Neural cell (in vitro differentiated cells): ENCODE measurements around the gene INSIG2. TPM values are rescaled to one million over a fixed set of nuclear protein-coding genes. Genes with fewer than 3 reads are reported as not detected.

ENCODE experiments used
- H2AFZ ChIP-seq: fragments of 200-600, 300-800 bp; sonication (generic), shearing (Covaris generic); 2 replicates; pipeline ENCODE4 v1.6.0; 2014; ENCODE audit warnings: low read depth, mild to moderate bottlenecking, antibody characterized with exemption, low read length, moderate library complexity
- H3F3A ChIP-seq: fragments of 200-600 bp; shearing (Covaris generic); 2 replicates; pipeline ENCODE4 v1.6.1; 2016; ENCODE audit warnings: mild to moderate bottlenecking, moderate library complexity, mixed read lengths, antibody characterized with exemption, low read length; ENCODE audit not compliant: insufficient read depth, poor library complexity, severe bottlenecking
- H3K27ac ChIP-seq: fragments of 200-600, 300-800 bp; sonication (generic), shearing (Covaris generic); 2 replicates; pipeline ENCODE4 v1.5.1; 2014; ENCODE audit warnings: mild to moderate bottlenecking, low read length, moderate library complexity
- H3K27me3 ChIP-seq: fragments of 300-800, 200-600 bp; sonication (generic), shearing (Covaris generic); 2 replicates; pipeline ENCODE4 v1.6.0; 2014; ENCODE audit warnings: mild to moderate bottlenecking, low read depth, low read length, moderate library complexity; ENCODE audit not compliant: insufficient read depth
- H3K36me3 ChIP-seq: fragments of 300-800, 200-600 bp; sonication (generic), shearing (Covaris generic); 2 replicates; pipeline ENCODE4 v1.5.1; 2014; ENCODE audit warnings: mild to moderate bottlenecking, antibody characterized with exemption, low read length, moderate library complexity; ENCODE audit not compliant: insufficient read depth
- H3K4me2 ChIP-seq: fragments of 300-800, 200-600 bp; sonication (generic), shearing (Covaris generic); 2 replicates; pipeline ENCODE4 v1.6.0; 2014; ENCODE audit warnings: mild to moderate bottlenecking, low read length
- H3K4me3 ChIP-seq: fragments of 300-800, 200-600 bp; sonication (generic), shearing (Covaris generic); 2 replicates; pipeline ENCODE4 v1.5.1; 2014; ENCODE audit warnings: mild to moderate bottlenecking, low read length, moderate library complexity
- H3K79me2 ChIP-seq: fragments of 200-600 bp; shearing (Covaris generic); replicated peaks from 2 replicates; pipeline ENCODE4 v1.6.0; 2014; ENCODE audit warnings: mild to moderate bottlenecking, low read length, moderate library complexity; ENCODE audit not compliant: insufficient read depth
- H3K9ac ChIP-seq: fragments of 300-800, 200-600 bp; sonication (generic), shearing (Covaris generic); 2 replicates; pipeline ENCODE4 v1.6.1; 2016; ENCODE audit warnings: mild to moderate bottlenecking, low read length, mixed read lengths
- H3K9me2 ChIP-seq: fragments of 200-600 bp; shearing (Covaris generic); 2 replicates; pipeline ENCODE4 v1.6.1; 2016; ENCODE audit warnings: mild to moderate bottlenecking, low read length, mixed read lengths; ENCODE audit not compliant: insufficient read depth
- H3K9me3 ChIP-seq: fragments of 200-600, 300-800 bp; sonication (generic), shearing (Covaris generic); 2 replicates; pipeline ENCODE4 v1.6.1; 2016; ENCODE audit warnings: mild to moderate bottlenecking, mixed run types, low read length, moderate library complexity, mixed read lengths
- H4K20me1 ChIP-seq: fragments of 200-600 bp; shearing (Covaris generic); 2 replicates; pipeline ENCODE4 v1.6.1; 2016; ENCODE audit warnings: mild to moderate bottlenecking, mixed run types; ENCODE audit not compliant: insufficient read depth
- EP300 ChIP-seq: fragments of 450-650 bp; conservative IDR thresholded peaks from 2 replicates; pipeline ENCODE4 v1.6.1; 2014; ENCODE audit warnings: antibody characterized with exemption, mild to moderate bottlenecking, moderate library complexity; ENCODE audit not compliant: poor library complexity, severe bottlenecking
- EZH2 ChIP-seq: fragments of 200-600, 300-800 bp; shearing (Covaris generic), sonication (generic); IDR thresholded peaks from 2 replicates; pipeline ENCODE4 v1.6.1; 2014; ENCODE audit warnings: antibody characterized with exemption, low read length, borderline replicate concordance, mild to moderate bottlenecking; ENCODE audit not compliant: insufficient read depth, poor library complexity, severe bottlenecking
- MXI1 ChIP-seq: fragments of 450-650 bp; conservative IDR thresholded peaks from 2 replicates; pipeline ENCODE4 v1.6.1; 2014; ENCODE audit warnings: antibody characterized with exemption, mild to moderate bottlenecking; ENCODE audit not compliant: poor library complexity, severe bottlenecking
- POLR2AphosphoS5 ChIP-seq: IDR thresholded peaks from 2 replicates; pipeline ENCODE4 v1.6.1; 2012
- RAD21 ChIP-seq: fragments of 450-650 bp; conservative IDR thresholded peaks from 2 replicates; pipeline ENCODE4 v1.6.1; 2014; ENCODE audit warnings: antibody characterized with exemption, mild to moderate bottlenecking, moderate library complexity
- SMC3 ChIP-seq: fragments of 450-650 bp; conservative IDR thresholded peaks from 2 replicates; pipeline ENCODE4 v1.6.1; 2014; ENCODE audit warnings: antibody characterized with exemption, mild to moderate bottlenecking, moderate library complexity; ENCODE audit not compliant: poor library complexity
- TAF1 ChIP-seq: IDR thresholded peaks from 2 replicates; pipeline ENCODE4 v1.6.1; 2012; ENCODE audit warnings: low read depth
- polyA plus RNA-seq: library from polyadenylated mRNA; depleted of rRNA; stranded (reverse); fragments of >200 nt; gene quantifications from 2 replicates; pipeline ENCODE4 v1.2.3, GENCODE V29; 2014
- TF ChIP-seq, protein P1 (sequence below): fragments of 450-650 bp; IDR thresholded peaks from 2 replicates; pipeline ENCODE4 v1.5.1; 2014; ENCODE audit warnings: antibody characterized with exemption, mild to moderate bottlenecking, moderate library complexity; ENCODE audit not compliant: poor library complexity, severe bottlenecking
- TF ChIP-seq, protein P2 (sequence below): IDR thresholded peaks from 2 replicates; pipeline ENCODE4 v1.6.1; 2012; ENCODE audit warnings: borderline replicate concordance

INSIG2 gene
- polyA plus RNA-seq, 1 donor from 2014 or later: 30.3 TPM

DNA sequence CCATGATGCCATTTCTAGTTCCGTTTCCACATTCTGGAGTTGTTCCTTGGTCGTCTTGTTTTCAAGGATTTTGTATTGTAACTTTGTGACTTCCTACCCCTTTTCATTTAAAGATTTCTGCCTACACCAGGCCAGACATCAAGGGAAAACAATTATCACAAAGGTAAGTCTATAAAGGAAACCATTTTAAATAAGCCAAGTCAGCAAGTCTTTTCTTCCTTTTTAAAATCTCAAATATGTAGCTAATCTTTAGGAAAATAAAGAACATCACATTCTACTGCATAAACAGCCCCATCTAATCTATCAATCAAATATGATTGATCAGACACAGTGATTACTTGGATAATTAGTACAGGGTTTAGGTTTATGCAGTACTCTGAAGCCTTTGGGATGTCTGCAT lies 35.8 kb upstream of the INSIG2 start:
- no peaks in the 10 kb centered on the region for H3F3A ChIP-seq
- no peaks in the 10 kb centered on the region for H3K36me3 ChIP-seq
- H2AFZ ChIP-seq: no peak overlapping the region
- no peaks in the 10 kb centered on the region for H3K27me3 ChIP-seq
- H3K9me2 ChIP-seq: no peaks in the 10 kb centered on the region
- TF ChIP-seq, protein P1, sequence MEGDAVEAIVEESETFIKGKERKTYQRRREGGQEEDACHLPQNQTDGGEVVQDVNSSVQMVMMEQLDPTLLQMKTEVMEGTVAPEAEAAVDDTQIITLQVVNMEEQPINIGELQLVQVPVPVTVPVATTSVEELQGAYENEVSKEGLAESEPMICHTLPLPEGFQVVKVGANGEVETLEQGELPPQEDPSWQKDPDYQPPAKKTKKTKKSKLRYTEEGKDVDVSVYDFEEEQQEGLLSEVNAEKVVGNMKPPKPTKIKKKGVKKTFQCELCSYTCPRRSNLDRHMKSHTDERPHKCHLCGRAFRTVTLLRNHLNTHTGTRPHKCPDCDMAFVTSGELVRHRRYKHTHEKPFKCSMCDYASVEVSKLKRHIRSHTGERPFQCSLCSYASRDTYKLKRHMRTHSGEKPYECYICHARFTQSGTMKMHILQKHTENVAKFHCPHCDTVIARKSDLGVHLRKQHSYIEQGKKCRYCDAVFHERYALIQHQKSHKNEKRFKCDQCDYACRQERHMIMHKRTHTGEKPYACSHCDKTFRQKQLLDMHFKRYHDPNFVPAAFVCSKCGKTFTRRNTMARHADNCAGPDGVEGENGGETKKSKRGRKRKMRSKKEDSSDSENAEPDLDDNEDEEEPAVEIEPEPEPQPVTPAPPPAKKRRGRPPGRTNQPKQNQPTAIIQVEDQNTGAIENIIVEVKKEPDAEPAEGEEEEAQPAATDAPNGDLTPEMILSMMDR: no peak
- TF ChIP-seq POLR2AphosphoS5 (no peak), EP300 (no peak), TAF1 (no peak), SMC3 (no peak), MXI1 (no peak), EZH2 (no peak), RAD21 (no peak)
- TF ChIP-seq, protein P2, sequence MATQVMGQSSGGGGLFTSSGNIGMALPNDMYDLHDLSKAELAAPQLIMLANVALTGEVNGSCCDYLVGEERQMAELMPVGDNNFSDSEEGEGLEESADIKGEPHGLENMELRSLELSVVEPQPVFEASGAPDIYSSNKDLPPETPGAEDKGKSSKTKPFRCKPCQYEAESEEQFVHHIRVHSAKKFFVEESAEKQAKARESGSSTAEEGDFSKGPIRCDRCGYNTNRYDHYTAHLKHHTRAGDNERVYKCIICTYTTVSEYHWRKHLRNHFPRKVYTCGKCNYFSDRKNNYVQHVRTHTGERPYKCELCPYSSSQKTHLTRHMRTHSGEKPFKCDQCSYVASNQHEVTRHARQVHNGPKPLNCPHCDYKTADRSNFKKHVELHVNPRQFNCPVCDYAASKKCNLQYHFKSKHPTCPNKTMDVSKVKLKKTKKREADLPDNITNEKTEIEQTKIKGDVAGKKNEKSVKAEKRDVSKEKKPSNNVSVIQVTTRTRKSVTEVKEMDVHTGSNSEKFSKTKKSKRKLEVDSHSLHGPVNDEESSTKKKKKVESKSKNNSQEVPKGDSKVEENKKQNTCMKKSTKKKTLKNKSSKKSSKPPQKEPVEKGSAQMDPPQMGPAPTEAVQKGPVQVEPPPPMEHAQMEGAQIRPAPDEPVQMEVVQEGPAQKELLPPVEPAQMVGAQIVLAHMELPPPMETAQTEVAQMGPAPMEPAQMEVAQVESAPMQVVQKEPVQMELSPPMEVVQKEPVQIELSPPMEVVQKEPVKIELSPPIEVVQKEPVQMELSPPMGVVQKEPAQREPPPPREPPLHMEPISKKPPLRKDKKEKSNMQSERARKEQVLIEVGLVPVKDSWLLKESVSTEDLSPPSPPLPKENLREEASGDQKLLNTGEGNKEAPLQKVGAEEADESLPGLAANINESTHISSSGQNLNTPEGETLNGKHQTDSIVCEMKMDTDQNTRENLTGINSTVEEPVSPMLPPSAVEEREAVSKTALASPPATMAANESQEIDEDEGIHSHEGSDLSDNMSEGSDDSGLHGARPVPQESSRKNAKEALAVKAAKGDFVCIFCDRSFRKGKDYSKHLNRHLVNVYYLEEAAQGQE: no peak
- peak overlapping the region; percentile 6 for H3K4me2 ChIP-seq
- H4K20me1 ChIP-seq: no peaks in the 10 kb centered on the region
- H3K9ac ChIP-seq: peak overlapping the region; percentile 18
- H3K79me2 ChIP-seq: no peaks in the 10 kb centered on the region
- no peak overlapping the region for H3K4me3 ChIP-seq
- H3K9me3 ChIP-seq: no peaks in the 10 kb centered on the region
- H3K27ac ChIP-seq: peak overlapping the region; percentile 82

DNA sequence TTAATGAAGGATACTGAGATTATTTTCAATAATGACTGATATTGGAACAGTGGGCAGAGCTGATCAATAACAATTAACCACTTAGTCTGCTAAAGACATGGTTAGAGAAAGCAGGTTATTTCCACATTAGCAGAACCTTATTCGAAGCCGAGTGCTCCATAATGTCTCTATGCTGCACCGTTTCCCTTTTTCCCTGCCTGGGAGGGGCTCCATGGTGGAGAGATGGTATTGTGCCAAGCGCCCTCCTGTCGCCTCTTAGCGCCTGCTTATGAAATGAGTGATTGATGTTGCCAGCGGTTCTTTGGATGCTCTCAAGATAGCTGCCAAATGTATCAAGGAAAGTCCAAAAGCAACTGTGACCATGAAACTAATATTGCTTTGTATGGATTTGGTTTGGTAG lies 34.6 kb upstream of the INSIG2 start:
- Histone ChIP-seq H3K27me3 (no peaks in the 10 kb centered on the region), H3F3A (no peaks in the 10 kb centered on the region), H3K9me2 (no peaks in the 10 kb centered on the region), H2AFZ (no peak overlapping the region), H3K27ac (no peak overlapping the region), H3K79me2 (no peaks in the 10 kb centered on the region), H3K4me2 (no peak overlapping the region), H3K4me3 (no peak overlapping the region), H3K9ac (no peak overlapping the region), H4K20me1 (no peaks in the 10 kb centered on the region), H3K36me3 (no peaks in the 10 kb centered on the region), H3K9me3 (no peaks in the 10 kb centered on the region)
- TF ChIP-seq, protein P1: no peak
- no peak for TF ChIP-seq POLR2AphosphoS5
- TF ChIP-seq RAD21: no peak
